ENCODE measurements around the gene PML. TPM values are rescaled to one million over a fixed set of nuclear protein-coding genes. Genes with fewer than 3 reads are reported as not detected.
A peak's percentile ranks its signal among the peaks of the same experiment; 100 is the strongest.

PML gene
- total and polyA plus RNA-seq, 8 donors: 16.0 to 170 (median 30.7) TPM

- DNase-seq: no peak
- Histone ChIP-seq H3K27me3 (no peaks in the 10 kb centered on the region), H3K27ac (peak overlapping the region in 3 of 5 donors; percentile 62 to 70 (median 70)), H3K4me1 (peaks cover 19 to 37% (median 34%) of the 10 kb centered on the region in 4 donors), H3K4me3 (no peak overlapping the region), H3K9me3 (no peaks in the 10 kb centered on the region), H3K36me3 (peaks cover 0 to 47% (median 42%) of the 10 kb centered on the region in 4 donors)
- intact Hi-C loops (cut with DNase I; ENCODE audit: low total_unique reads): no loop called here
- no peak for TF ChIP-seq POLR2AphosphoS5 (IDR thresholded peaks at IDR 0.05)
- 85 to 95% (median 91%) methylated on average over 9 to 11 of the region's 11 CpGs for WGBS, 5 donors
Measured at GRCh38 chr15:74042603-74043424, 48.3 kb downstream of the PML start.

- no peaks in the 10 kb centered on the region for H3K27me3 ChIP-seq
Measured at GRCh38 chr15:74043425-74044266, 49.1 kb downstream of the PML start.

GRCh38 chr15:74044267-74045110, 50.0 kb downstream of the PML start:
- Histone ChIP-seq H3K27me3 (no peaks in the 10 kb centered on the region), H3K9me3 (no peaks in the 10 kb centered on the region), H3K4me1 (peaks cover 20 to 36% (median 35%) of the 10 kb centered on the region in 4 donors), H3K4me3 (no peak overlapping the region), H3K36me3 (peaks cover 0 to 38% (median 37%) of the 10 kb centered on the region in 4 donors), H3K27ac (peak overlapping the region; percentile 0 to 70 (median 58))
- TF ChIP-seq CTCF (IDR thresholded peaks at IDR 0.05): no peak
- intact Hi-C loops (cut with DNase I; ENCODE audit: low total_unique reads): no loop called here
- DNase-seq: peak in 1 of 2 donors; percentile 42
- WGBS, 5 donors: 77 to 88% (median 84%) methylated on average over 19 to 31 of the region's 31 CpGs

More at GRCh38 chr15:74043425-74044266, 49.1 kb downstream of the PML start:
- H3K4me3 ChIP-seq: no peak overlapping the region
- peaks cover 0 to 41% (median 37%) of the 10 kb centered on the region in 4 donors for H3K36me3 ChIP-seq
- H3K4me1 ChIP-seq: peaks cover 26 to 40% (median 40%) of the 10 kb centered on the region in 4 donors
- WGBS, 5 donors: 65 to 84% (median 84%) methylated on average over 4 to 7 of the region's 7 CpGs
- no peaks in the 10 kb centered on the region for H3K9me3 ChIP-seq
- TF ChIP-seq POLR2A (IDR thresholded peaks at IDR 0.05) (no peak), POLR2AphosphoS5 (IDR thresholded peaks at IDR 0.05) (no peak), CTCF (IDR thresholded peaks at IDR 0.05) (no peak), EP300 (IDR thresholded peaks at IDR 0.05) (no peak)
- intact Hi-C loops (cut with DNase I; ENCODE audit: low total_unique reads): no loop called here
- peak overlapping the region; percentile 0 to 70 (median 58) for H3K27ac ChIP-seq
- no peak for DNase-seq

- intact Hi-C loops (cut with DNase I; ENCODE audit: low total_unique reads): no loop called here
- H3K9me3 ChIP-seq: no peaks in the 10 kb centered on the region
- TF ChIP-seq POLR2A (IDR thresholded peaks at IDR 0.05) (no peak), POLR2AphosphoS5 (IDR thresholded peaks at IDR 0.05) (no peak), CTCF (IDR thresholded peaks at IDR 0.05) (no peak), EP300 (IDR thresholded peaks at IDR 0.05) (no peak)
- H3K4me3 ChIP-seq: no peak overlapping the region
- H3K27ac ChIP-seq: peak overlapping the region in 1 of 5 donors; percentile 58
- H3K4me1 ChIP-seq: peaks cover 17 to 31% (median 29%) of the 10 kb centered on the region in 4 donors
- peaks cover 0 to 38% (median 37%) of the 10 kb centered on the region in 4 donors for H3K36me3 ChIP-seq
- DNase-seq: no peak
- no peaks in the 10 kb centered on the region for H3K27me3 ChIP-seq
Measured at GRCh38 chr15:74045184-74045583, 50.7 kb downstream of the PML start.

Measured in stomach (tissue), 9 donors.